GM12875 (cell line): ENCODE data around the gene ITGA1.
A peak's percentile ranks its signal among the peaks of the same experiment; 100 is the strongest.

ENCODE experiments used
- H3K4me3 ChIP-seq: one replicate; pipeline ENCODE4 v1.5.1; 2011; ENCODE audit warnings: low read depth, low read length, control low read depth
- CTCF ChIP-seq: IDR thresholded peaks from 2 replicates; pipeline ENCODE4 v1.5.1; 2011; ENCODE audit warnings: low read depth, mild to moderate bottlenecking, control low read depth, inconsistent platforms, low read length, moderate library complexity, borderline replicate concordance; ENCODE audit not compliant: insufficient read depth

The ITGA1 gene

GRCh38 chr5:52981507-52981906 lies 193.8 kb downstream of the ITGA1 start:
- H3K4me3 ChIP-seq: no peak overlapping the region
- no peak for TF ChIP-seq CTCF

- TF ChIP-seq CTCF: no peak
- no peak overlapping the region for H3K4me3 ChIP-seq
These were observed 196.3 kb downstream of the ITGA1 start for GRCh38 chr5:52983731-52984636.

- no peak for TF ChIP-seq CTCF
- H3K4me3 ChIP-seq: no peak overlapping the region
These were observed 197.6 kb downstream of the ITGA1 start for GRCh38 chr5:52985306-52985705.

GRCh38 chr5:52987711-52988331 lies 200.1 kb downstream of the ITGA1 start:
- no peak for TF ChIP-seq CTCF
- H3K4me3 ChIP-seq: no peak overlapping the region

- peak overlapping the region; percentile 12 for H3K4me3 ChIP-seq
- no peak for TF ChIP-seq CTCF
These were observed 200.8 kb downstream of the ITGA1 start for GRCh38 chr5:52988335-52989024.

GRCh38 chr5:52989025-52989780 lies 201.5 kb downstream of the ITGA1 start, which contains the start of gene ITGA2:
Gene ITGA2 (plus strand): TSS chr5:52989352. CDS start chr5:52989469, 117 bp downstream.
- H3K4me3 ChIP-seq: peak within 1 kb of the TSS; percentile 23
- no peak for TF ChIP-seq CTCF
